Measurements from ENCODE around the gene CALCOCO1.

- no peak for TF ChIP-seq GATA2 (IDR thresholded peaks at IDR 0.05; ENCODE audit: low read depth, low read length)
- no peak for TF ChIP-seq GATA3 (IDR thresholded peaks at IDR 0.05; ENCODE audit: low read depth, low read length)
These were observed 16.2 kb upstream of the CALCOCO1 start for GRCh38 chr12:53743266-53744129.
